Fibroblast of pulmonary artery (primary cell): ENCODE results near the gene RNU1-2.
"Not testable (repeated sequence)": the region's sequence is repeated elsewhere in the genome, so short reads cannot be mapped to it uniquely, and the experiment has no call there.

ENCODE experiments used
- DNase-seq: peaks from one replicate; pipeline ENCODE4 v3.0.0-alpha.2; 2010; ENCODE audit warnings: low read depth
- H3K4me3 ChIP-seq: replicated peaks from 2 replicates; pipeline ENCODE4 v1.5.1; 2011; ENCODE audit warnings: low read depth, mild to moderate bottlenecking, control low read depth, low read length, moderate library complexity
- CTCF ChIP-seq: IDR thresholded peaks from 2 replicates; pipeline ENCODE4 v1.5.1; 2011; ENCODE audit warnings: mild to moderate bottlenecking, control low read depth, low read length, inconsistent platforms; ENCODE audit errors: missing control alignments

The RNU1-2 gene

GRCh38 chr1:16927711-16928485 lies 32.1 kb downstream of the RNU1-2 start:
- H3K4me3 ChIP-seq: no peak overlapping the region
- TF ChIP-seq CTCF: no peak
- DNase-seq: no peak

- H3K4me3 ChIP-seq, DNase-seq: not testable (repeated sequence)
Measured at GRCh38 chr1:16929146-16930041, 33.6 kb downstream of the RNU1-2 start.

GRCh38 chr1:16931206-16931934 lies 35.6 kb downstream of the RNU1-2 start:
- DNase-seq, H3K4me3 ChIP-seq: not testable (repeated sequence)

- not testable (repeated sequence) for H3K4me3 ChIP-seq, DNase-seq
Measured at GRCh38 chr1:16933945-16934344, 38.2 kb downstream of the RNU1-2 start.

- not testable (repeated sequence) for DNase-seq, H3K4me3 ChIP-seq
Measured at GRCh38 chr1:16936580-16936979, 40.8 kb downstream of the RNU1-2 start.

GRCh38 chr1:16938351-16939321 lies 42.9 kb downstream of the RNU1-2 start:
- no peak for TF ChIP-seq CTCF
- no peak for DNase-seq
- no peak overlapping the region for H3K4me3 ChIP-seq

- not testable (repeated sequence) for H3K4me3 ChIP-seq, DNase-seq
Measured at GRCh38 chr1:16939386-16940180, 43.8 kb downstream of the RNU1-2 start.

GRCh38 chr1:16944038-16944437 lies 48.3 kb downstream of the RNU1-2 start:
- DNase-seq: no peak
- H3K4me3 ChIP-seq: no peak overlapping the region
- no peak for TF ChIP-seq CTCF

- not testable (repeated sequence) for DNase-seq, H3K4me3 ChIP-seq
Measured at GRCh38 chr1:16945512-16945911, 49.7 kb downstream of the RNU1-2 start.
